Effector memory CD4-positive, alpha-beta T cell (primary cell): ENCODE data around the gene BAZ1A.

Source experiments
- DNase-seq, 3 donors: peaks; one replicate each; pipeline ENCODE4 v3.0.0-alpha.2; 2020
- H3K27ac ChIP-seq: 2 replicates; pipeline ENCODE4 v1.7.0; 2013; ENCODE audit warnings: mild to moderate bottlenecking, low read length, moderate library complexity; ENCODE audit not compliant: insufficient read depth, poor library complexity, severe bottlenecking
- H3K27me3 ChIP-seq: replicated peaks from 2 replicates; pipeline ENCODE4 v1.7.0; 2013; ENCODE audit warnings: mild to moderate bottlenecking, low read length; ENCODE audit not compliant: insufficient read depth, control insufficient read depth, poor library complexity, severe bottlenecking
- H3K36me3 ChIP-seq: 2 replicates; pipeline ENCODE4 v1.7.0; 2013; ENCODE audit warnings: mild to moderate bottlenecking, low read length, moderate library complexity; ENCODE audit not compliant: control insufficient read depth, insufficient read depth
- H3K4me1 ChIP-seq: 2 replicates; pipeline ENCODE4 v1.7.0; 2013; ENCODE audit warnings: low read length, mild to moderate bottlenecking; ENCODE audit not compliant: control insufficient read depth, insufficient read depth, poor library complexity, severe bottlenecking
- H3K4me3 ChIP-seq: 2 replicates; pipeline ENCODE4 v1.7.0; 2013; ENCODE audit warnings: low read length, low read depth, mild to moderate bottlenecking; ENCODE audit not compliant: insufficient read depth, poor library complexity, severe bottlenecking
- H3K9me3 ChIP-seq: 2 replicates; pipeline ENCODE4 v1.7.0; 2013; ENCODE audit warnings: mild to moderate bottlenecking, low read length, moderate library complexity; ENCODE audit not compliant: control insufficient read depth

BAZ1A gene

DNA sequence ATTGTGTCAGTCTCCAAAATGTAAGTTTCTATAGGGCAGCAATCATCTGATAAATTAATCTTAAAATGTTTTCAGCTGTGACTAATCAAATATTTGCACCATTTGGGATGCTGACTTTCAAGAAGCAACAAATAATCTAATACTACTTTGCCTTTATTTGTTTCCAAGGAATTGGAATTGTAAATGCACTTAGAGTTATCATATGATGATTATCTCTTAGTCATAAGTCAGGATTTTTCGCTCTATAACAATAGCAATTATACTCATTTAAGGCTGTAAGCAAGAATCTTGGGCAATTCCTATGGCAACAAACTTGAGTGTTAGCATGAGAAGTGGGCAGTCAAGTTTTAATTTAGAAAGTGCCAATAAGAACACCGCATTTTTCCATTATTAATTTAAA is 13.0 kb upstream of the BAZ1A start:
- H3K27me3 ChIP-seq: no peaks in the 10 kb centered on the region
- no peak overlapping the region for H3K27ac ChIP-seq
- no peak for DNase-seq
- H3K36me3 ChIP-seq: no peaks in the 10 kb centered on the region
- H3K4me3 ChIP-seq: no peak overlapping the region
- no peaks in the 10 kb centered on the region for H3K9me3 ChIP-seq
- no peaks in the 10 kb centered on the region for H3K4me1 ChIP-seq

DNA sequence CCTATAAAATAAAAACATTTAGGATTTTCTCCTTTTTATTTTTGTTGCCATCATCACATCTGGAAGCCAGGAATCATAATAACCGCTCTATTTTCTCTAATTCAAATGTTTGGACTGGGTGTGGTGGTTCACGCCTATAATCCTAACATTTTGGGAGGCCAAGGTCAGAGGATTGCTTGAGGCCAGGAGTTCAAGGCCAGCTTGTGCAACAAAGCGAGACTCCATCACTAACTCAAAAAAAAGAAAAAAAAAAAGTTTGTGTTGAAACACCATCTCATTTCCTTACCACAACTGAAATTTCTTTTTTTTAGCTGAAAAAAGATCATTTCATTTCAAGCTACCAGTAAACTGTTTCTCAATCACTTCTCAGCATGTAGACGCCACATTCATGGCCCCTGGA is 8.8 kb upstream of the BAZ1A start:
- no peak for DNase-seq
- Histone ChIP-seq H3K4me1 (no peaks in the 10 kb centered on the region), H3K9me3 (no peaks in the 10 kb centered on the region), H3K27ac (no peak overlapping the region), H3K4me3 (no peak overlapping the region), H3K36me3 (no peaks in the 10 kb centered on the region), H3K27me3 (no peaks in the 10 kb centered on the region)

DNA sequence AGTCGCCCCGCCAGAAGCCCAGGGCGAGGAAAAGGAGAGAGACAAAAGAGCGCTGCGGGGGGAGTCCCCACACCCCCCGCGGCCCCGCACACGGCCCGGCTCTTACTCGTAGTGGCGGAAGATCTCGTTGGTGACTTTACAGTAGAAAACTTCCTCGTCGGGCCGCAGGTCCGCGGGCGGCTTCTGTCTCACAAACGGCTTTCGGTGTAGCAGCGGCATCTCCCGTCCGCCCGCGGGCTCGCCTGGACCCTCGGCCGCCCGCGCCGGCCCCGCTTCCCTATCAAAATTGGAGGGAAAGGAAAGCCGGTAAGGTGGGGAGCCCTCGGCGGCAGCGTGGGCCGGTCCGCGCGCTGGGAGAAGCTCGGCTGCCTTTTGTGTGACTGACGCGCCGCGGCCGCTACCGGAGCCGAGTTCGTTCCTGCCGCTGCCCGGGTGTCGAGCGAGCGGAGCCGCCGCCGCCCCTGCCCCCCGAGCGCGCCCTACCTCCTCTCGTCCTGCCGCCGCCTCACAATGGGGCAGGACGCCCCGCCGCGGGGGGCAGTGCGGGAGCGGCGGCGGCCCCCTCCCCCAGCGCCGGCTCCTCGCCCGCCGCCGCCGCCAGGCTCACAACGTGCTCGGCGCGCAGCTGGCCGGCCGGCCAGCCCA is 652 bp downstream of the BAZ1A start:
- Histone ChIP-seq H3K36me3 (no peaks in the 10 kb centered on the region), H3K4me3 (peak overlapping the region; percentile 87), H3K27me3 (no peaks in the 10 kb centered on the region), H3K4me1 (peaks cover 22% of the 10 kb centered on the region), H3K9me3 (no peaks in the 10 kb centered on the region), H3K27ac (peak overlapping the region; percentile 100)
- DNase-seq: peak in 2 of 3 donors; percentile 9 to 26

DNA sequence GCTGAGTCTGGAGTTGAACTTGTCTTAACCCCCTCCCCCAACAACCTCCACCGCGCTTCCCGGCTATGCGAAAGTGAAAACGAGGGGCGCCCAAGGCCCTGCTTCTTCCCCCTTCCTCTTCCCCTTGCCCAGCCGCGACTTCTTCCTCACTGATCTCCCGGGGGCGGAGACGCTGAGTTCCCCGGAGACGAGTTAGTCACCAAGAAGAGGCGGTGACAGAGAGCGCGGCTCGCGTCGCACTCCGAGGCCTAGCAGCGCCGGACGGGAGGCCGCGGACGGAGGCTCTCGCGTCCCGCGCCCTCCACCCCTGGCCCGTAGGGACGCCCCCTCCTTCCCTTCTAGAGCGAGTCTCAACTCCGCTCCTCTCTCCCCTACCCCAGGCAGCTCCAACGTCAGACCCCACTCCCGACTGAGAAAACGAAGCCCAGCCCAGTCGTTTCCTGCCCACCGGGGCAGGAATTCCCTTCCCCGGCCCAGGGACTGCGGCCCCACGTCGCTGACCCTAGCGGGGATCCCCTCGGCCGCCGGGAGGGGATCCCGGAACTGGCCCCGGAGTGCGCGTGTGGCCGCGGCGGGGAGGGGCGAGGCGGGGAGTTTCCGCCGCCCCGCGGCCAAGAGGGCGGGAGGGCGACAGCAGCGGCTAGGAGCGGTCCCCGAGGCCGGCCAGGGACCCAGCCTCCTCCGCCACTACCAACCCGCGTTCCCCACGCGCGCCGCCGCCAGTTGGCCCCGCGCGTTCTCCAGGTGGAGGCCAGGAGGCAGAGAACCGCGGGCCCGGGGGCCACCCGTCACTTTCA is 1.4 kb downstream of the BAZ1A start:
- peaks cover 22% of the 10 kb centered on the region for H3K4me1 ChIP-seq
- H3K36me3 ChIP-seq: no peaks in the 10 kb centered on the region
- H3K9me3 ChIP-seq: no peaks in the 10 kb centered on the region
- H3K27me3 ChIP-seq: no peaks in the 10 kb centered on the region
- peak overlapping the region; percentile 87 for H3K4me3 ChIP-seq
- peak; percentile 74 to 76 (median 75) for DNase-seq
- peak overlapping the region; percentile 100 for H3K27ac ChIP-seq

DNA sequence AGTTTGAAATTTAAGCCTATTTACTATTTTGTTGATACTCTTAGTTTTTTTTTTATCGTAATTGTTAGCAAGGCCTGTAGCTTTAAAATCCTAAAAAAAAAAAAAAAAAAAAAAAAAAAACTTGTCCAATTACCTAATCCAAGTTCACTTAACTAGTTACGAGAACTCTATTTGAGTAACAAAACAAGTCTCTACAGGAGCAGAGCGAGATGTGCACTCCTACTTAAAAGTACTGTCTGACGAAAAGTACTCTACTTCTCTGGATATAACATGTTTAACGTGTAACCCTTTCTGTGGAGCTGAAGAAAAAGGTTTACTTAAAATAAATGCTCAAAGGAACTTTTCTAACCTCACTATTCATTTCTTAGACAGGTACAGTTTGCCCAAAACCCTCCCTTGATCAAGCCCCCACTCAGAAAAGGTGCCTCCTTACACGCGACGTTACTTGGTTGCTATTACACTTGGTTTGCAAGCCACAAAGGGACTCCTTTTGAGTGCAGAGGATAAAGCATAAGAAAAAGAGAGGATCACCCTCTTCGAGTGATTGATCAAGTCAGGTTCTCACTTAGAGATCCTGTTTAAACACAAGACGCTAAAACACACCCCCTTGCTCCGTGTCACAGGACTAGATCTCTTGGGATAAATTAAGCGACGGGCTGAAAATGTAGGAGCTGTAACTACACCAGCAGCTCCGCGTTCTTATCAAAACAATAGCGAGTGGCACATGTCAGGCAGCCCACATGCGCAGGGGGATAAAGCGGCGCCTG is 2.2 kb downstream of the BAZ1A start:
- peak overlapping the region; percentile 100 for H3K27ac ChIP-seq
- peak overlapping the region; percentile 87 for H3K4me3 ChIP-seq
- peaks cover 22% of the 10 kb centered on the region for H3K4me1 ChIP-seq
- peaks cover 4% of the 10 kb centered on the region for H3K36me3 ChIP-seq
- H3K9me3 ChIP-seq: no peaks in the 10 kb centered on the region
- peak in 1 of 3 donors; percentile 6 for DNase-seq
- H3K27me3 ChIP-seq: no peaks in the 10 kb centered on the region

DNA sequence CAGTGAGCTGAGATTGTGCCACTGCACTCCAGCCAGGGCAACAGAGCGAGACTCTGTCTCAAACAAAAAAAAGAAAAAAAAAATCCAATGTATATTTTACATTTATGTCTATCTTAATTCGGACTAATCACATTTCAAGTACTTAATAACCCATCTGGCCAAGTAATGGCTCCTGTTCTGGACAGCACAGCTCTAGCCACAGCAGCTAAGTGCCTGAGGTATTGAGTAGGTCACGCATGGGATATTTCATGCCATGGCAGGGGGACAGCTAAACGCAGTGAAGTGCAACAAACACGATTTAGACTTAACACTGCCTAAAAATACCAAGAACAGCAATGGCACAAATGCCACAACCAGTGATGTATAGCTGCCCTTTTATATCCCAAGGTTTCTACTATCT is 8.0 kb downstream of the BAZ1A start:
- Histone ChIP-seq H3K27ac (no peak overlapping the region), H3K27me3 (no peaks in the 10 kb centered on the region), H3K4me1 (peaks cover 13% of the 10 kb centered on the region), H3K36me3 (peaks cover 4% of the 10 kb centered on the region), H3K4me3 (no peak overlapping the region), H3K9me3 (no peaks in the 10 kb centered on the region)
- no peak for DNase-seq

DNA sequence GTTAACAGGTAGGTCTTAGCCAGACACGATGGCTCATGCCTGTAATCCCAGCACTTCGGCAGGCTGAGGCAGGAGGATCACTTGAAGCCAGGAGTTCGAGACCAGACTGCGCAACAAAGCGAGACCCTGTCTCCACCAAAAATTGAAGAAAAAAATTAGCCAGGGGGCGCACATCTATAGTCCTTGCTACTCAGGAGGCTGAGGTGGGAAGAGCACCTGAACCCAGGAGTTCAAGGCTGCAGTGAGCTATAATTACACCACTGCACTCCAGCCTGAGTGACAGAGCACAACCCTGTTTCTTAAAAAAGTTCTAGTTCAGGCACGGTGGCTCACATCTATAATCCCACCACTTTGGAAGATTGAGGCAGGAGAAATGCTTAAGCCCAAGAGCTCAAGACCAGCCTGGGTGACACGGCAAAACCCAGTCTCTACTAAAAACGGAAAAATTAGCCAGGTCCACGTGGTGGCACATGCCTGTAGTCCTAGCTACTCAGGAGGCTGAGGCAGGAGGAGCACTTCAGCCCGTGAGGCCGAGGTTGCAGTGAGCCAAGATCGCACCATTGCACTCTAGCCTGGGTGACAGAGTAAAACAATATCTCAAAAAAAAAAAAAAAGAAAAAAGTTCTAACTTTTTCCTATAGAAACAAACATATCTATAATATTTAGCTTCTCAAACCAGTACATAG is 9.1 kb downstream of the BAZ1A start:
- H3K9me3 ChIP-seq: no peaks in the 10 kb centered on the region
- H3K36me3 ChIP-seq: peaks cover 12% of the 10 kb centered on the region
- H3K27me3 ChIP-seq: no peaks in the 10 kb centered on the region
- DNase-seq: no peak
- H3K27ac ChIP-seq: no peak overlapping the region
- no peak overlapping the region for H3K4me3 ChIP-seq
- H3K4me1 ChIP-seq: peaks cover 7% of the 10 kb centered on the region

DNA sequence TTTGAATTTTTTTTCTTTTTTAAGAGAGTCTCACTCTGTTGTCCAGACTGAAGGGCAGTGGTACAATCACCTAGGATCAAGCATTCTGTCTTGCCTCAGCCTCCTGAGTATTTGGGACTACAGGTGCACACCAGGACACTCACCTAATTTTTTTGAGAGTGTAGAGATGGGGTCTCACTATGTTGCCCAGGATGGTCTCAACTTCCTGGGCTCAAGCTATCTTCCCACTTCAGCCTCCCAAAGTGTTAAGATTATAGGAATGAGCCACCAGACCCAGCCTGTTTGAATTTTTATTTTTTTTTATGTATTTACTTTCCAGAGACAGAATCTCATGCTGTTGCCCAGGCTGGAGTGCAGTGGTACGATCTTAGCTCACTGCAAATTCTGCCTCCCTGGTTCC is 11.3 kb downstream of the BAZ1A start:
- DNase-seq: no peak
- H3K4me1 ChIP-seq: no peaks in the 10 kb centered on the region

DNA sequence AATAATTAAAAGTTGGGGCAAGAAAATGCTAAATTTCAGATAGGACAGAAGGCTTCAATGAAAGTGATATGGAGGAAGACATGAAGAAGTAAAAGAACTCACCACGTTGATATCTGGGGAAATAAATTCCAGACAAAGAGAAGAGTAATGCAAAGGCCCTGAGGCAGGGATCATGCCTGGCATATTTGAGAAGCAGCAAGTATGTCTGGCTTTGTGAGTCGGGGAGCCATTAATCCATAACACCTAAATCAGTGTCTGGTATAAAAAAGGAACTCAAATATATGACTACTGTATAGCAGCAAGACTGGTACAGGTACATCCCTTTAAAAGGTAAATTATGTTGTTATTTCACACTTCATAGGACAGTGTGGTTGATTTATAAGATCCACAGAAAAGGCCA is 16.4 kb downstream of the BAZ1A start:
- no peak for DNase-seq
- H3K27me3 ChIP-seq: no peaks in the 10 kb centered on the region
- H3K36me3 ChIP-seq: peaks cover 17% of the 10 kb centered on the region
- no peak overlapping the region for H3K4me3 ChIP-seq
- no peaks in the 10 kb centered on the region for H3K9me3 ChIP-seq
- H3K27ac ChIP-seq: no peak overlapping the region
- H3K4me1 ChIP-seq: no peaks in the 10 kb centered on the region

More for the DNA sequence above, 11.3 kb downstream of the BAZ1A start:
- H3K9me3 ChIP-seq: no peaks in the 10 kb centered on the region
- no peaks in the 10 kb centered on the region for H3K27me3 ChIP-seq
- no peak overlapping the region for H3K4me3 ChIP-seq
- no peak overlapping the region for H3K27ac ChIP-seq
- H3K36me3 ChIP-seq: peaks cover 21% of the 10 kb centered on the region
